B cell (primary cell): Measurements from ENCODE around the gene AUP1. TPM values are rescaled to one million over a fixed set of nuclear protein-coding genes. Genes with fewer than 3 reads are reported as not detected.
A peak's percentile ranks its signal among the peaks of the same experiment; 100 is the strongest.

Source experiments
- ATAC-seq: fragments of 200-7000 bp; cut with Tn5 transposase; one replicate; pipeline ENCODE4 v1.10.0; 2021; ENCODE audit warnings: low read depth, mild to moderate bottlenecking, moderate number of reproducible peaks, moderate library complexity
- CTCF ChIA-PET: fragments of 350-600 bp; sonication (Branson Sonifier 250); formaldehyde crosslinking; loops from one replicate; lab custom pipeline; 2021; ENCODE audit warnings: antibody characterized with exemption, inconsistent platforms; lab: Charles Lee
- POLR2A ChIA-PET: fragments of 350-600 bp; sonication (Branson Sonifier 250); formaldehyde crosslinking; loops from one replicate; lab custom pipeline; 2021; ENCODE audit warnings: antibody characterized with exemption; lab: Charles Lee
- DNase-seq: peaks from one replicate; pipeline ENCODE4 v3.0.0; 2013
- H2AFZ ChIP-seq: 2 replicates; pipeline ENCODE4 v1.6.1; 2012; ENCODE audit warnings: mild to moderate bottlenecking, low read depth, low read length; ENCODE audit not compliant: insufficient read depth, poor library complexity, severe bottlenecking
- H3K27ac ChIP-seq, 2 donors: 1 replicate in 1 of 2; 2 replicates in 1 of 2; pipeline ENCODE4 v1.5.1; 2012 to 2013; ENCODE audit warnings: low read length in 2 of 2, mild to moderate bottlenecking in 2 of 2, moderate library complexity in 1 of 2
- H3K27me3 ChIP-seq, 4 experiments: fragments of 200-600 bp in 1 of 4; sonication (generic) in 1 of 4; replicated peaks in 1 of 4; 1 replicate in 2 of 4; 2 replicates in 2 of 4; pipeline versions ENCODE4 v1.6.1 to v1.7.0; 2013 to 2016; ENCODE audit warnings: low read length in 3 of 4, mild to moderate bottlenecking in 2 of 4, mixed read lengths in 1 of 4, moderate library complexity in 1 of 4; ENCODE audit not compliant: insufficient read depth in 4 of 4, control insufficient read depth in 3 of 4; ENCODE audit errors: control extremely low read depth in 1 of 4
- H3K36me3 ChIP-seq, 2 experiments: replicated peaks in 1 of 2; 1 replicate in 1 of 2; 2 replicates in 1 of 2; pipeline versions ENCODE4 v1.6.1 to v1.7.1; 2013; ENCODE audit warnings: low read length in 1 of 2; ENCODE audit not compliant: insufficient read depth in 2 of 2, control insufficient read depth in 1 of 2; ENCODE audit errors: control extremely low read depth in 1 of 2, extremely low read depth in 1 of 2
- H3K4me1 ChIP-seq, 2 donors: fragments of 200-600 bp in 1 of 2; sonication (generic) in 1 of 2; 1 replicate in 1 of 2; 2 replicates in 1 of 2; pipeline versions ENCODE4 v1.5.1 to v1.6.1; 2013 to 2017; ENCODE audit warnings: low read length in 2 of 2; ENCODE audit not compliant: control insufficient read depth in 2 of 2, insufficient read depth in 2 of 2
- H3K4me2 ChIP-seq: replicated peaks from 2 replicates; pipeline ENCODE3; 2012; ENCODE audit warnings: mild to moderate bottlenecking, low read depth, low read length; ENCODE audit not compliant: poor library complexity, severe bottlenecking
- H3K4me3 ChIP-seq, 5 experiments: fragments of 200-600 bp in 1 of 5; sonication (generic) in 1 of 5; 1 replicate in 3 of 5; 2 replicates in 2 of 5; pipeline versions ENCODE4 v1.5.1 to v1.7.0; 2011 to 2016; ENCODE audit warnings: low read length in 4 of 5, mild to moderate bottlenecking in 4 of 5, low read depth in 2 of 5, control low read depth in 1 of 5, moderate library complexity in 1 of 5; ENCODE audit not compliant: insufficient read depth in 1 of 5; ENCODE audit errors: control extremely low read depth in 1 of 5, extremely low read depth in 1 of 5
- H3K79me2 ChIP-seq: fragments of 200-600 bp; sonication (generic); one replicate; pipeline ENCODE4 v1.6.0; 2016; ENCODE audit warnings: low read length; ENCODE audit not compliant: control insufficient read depth, insufficient read depth
- H3K9ac ChIP-seq: fragments of 200-600 bp; sonication (generic); 2 replicates; pipeline ENCODE4 v1.6.1; 2017; ENCODE audit warnings: mild to moderate bottlenecking, low read length, moderate library complexity
- H3K9me3 ChIP-seq, 3 donors: one replicate each; pipeline versions ENCODE4 v1.6.1 to v1.7.1; 2013; ENCODE audit warnings: low read length in 2 of 3; ENCODE audit not compliant: control insufficient read depth in 2 of 3, insufficient read depth in 1 of 3; ENCODE audit errors: control extremely low read depth in 1 of 3
- H4K20me1 ChIP-seq: 2 replicates; pipeline ENCODE4 v1.6.0; 2012; ENCODE audit warnings: mild to moderate bottlenecking, low read length; ENCODE audit not compliant: insufficient read depth, control insufficient read depth, poor library complexity, severe bottlenecking
- H3K27ac Mint-ChIP-seq: one replicate; pipeline ENCODE4 v1.8.0; 2021; ENCODE audit warnings: mixed read lengths
- H3K27me3 Mint-ChIP-seq: one replicate; pipeline ENCODE4 v1.8.0; 2021; ENCODE audit warnings: mixed read lengths
- H3K4me1 Mint-ChIP-seq: one replicate; pipeline ENCODE4 v1.8.0; 2021; ENCODE audit warnings: mixed read lengths
- H3K4me3 Mint-ChIP-seq: one replicate; pipeline ENCODE4 v1.8.0; 2021; ENCODE audit warnings: mixed read lengths
- H3K9me3 Mint-ChIP-seq: one replicate; pipeline ENCODE4 v1.8.0; 2022; ENCODE audit warnings: mixed read lengths; ENCODE audit not compliant: insufficient read depth
- CTCF ChIP-seq: fragments of 200-600 bp; IDR thresholded peaks from one replicate; pipeline ENCODE4 v1.8.0; 2022; ENCODE audit warnings: antibody characterized with exemption, mild to moderate bottlenecking
- EZH2 ChIP-seq: IDR thresholded peaks from 2 replicates; pipeline ENCODE4 v1.6.1; 2012; ENCODE audit warnings: borderline replicate concordance, low read depth, mild to moderate bottlenecking, moderate library complexity, low read length; ENCODE audit not compliant: insufficient read depth, poor library complexity, severe bottlenecking
- WGBS: methylation state at CpG from one replicate; pipeline ENCODE4 v1.1.5; 2013; ENCODE audit warnings: missing lambda C conversion rate; ENCODE audit not compliant: insufficient coverage; 5-methylcytosine and 5-hydroxymethylcytosine counted together
- intact Hi-C: fragments of 100-400 bp; cut with micrococcal nuclease; formaldehyde crosslinking; loops from one replicate; pipeline ENCODE4 v1.10.0; 2022
- polyA plus RNA-seq: library from polyadenylated mRNA; depleted of rRNA; stranded (reverse); fragments of >200 nt; gene quantifications from 2 replicates; pipeline ENCODE4 v1.2.3, GENCODE V29; 2012
- total RNA-seq, 2 donors: library from RNA; stranded (reverse); fragments of 120-200 nt in 1 of 2; gene quantifications; 1 replicate in 1 of 2; 2 replicates in 1 of 2; pipeline versions ENCODE4 v1.2.3 to v1.2.4, GENCODE V29; 2013 to 2022

AUP1 gene
- total and polyA plus RNA-seq, 2 donors (not counting 1 experiment from before 2014, with no cell fraction given): 201 to 525 TPM

- no peaks in the 10 kb centered on the region for H3K9me3 Mint-ChIP-seq
- intact Hi-C loops: loop anchor here (5.0 kb wide), 1 partner anchor 147 kb away; the partner anchor contains the start of gene SEMA4F
- no peak for TF ChIP-seq EZH2
- TF ChIP-seq CTCF: no peak
- H3K9ac ChIP-seq: no peak overlapping the region
- H3K4me3 ChIP-seq: no peak overlapping the region
- no peaks in the 10 kb centered on the region for H4K20me1 ChIP-seq
- H3K27ac Mint-ChIP-seq: peak overlapping the region; percentile 57
- 100% methylated on average over 2 of the region's 14 CpGs for WGBS
- peaks cover 0 to 13% (median 0%) of the 10 kb centered on the region in 3 donors for H3K9me3 ChIP-seq
- H3K4me2 ChIP-seq: no peak overlapping the region
- H3K36me3 ChIP-seq: peaks cover 0 to 10% of the 10 kb centered on the region in 2 experiments
- peak overlapping the region; percentile 44 for H3K4me3 Mint-ChIP-seq
- H3K4me1 ChIP-seq: peaks cover 36 to 42% of the 10 kb centered on the region in 2 donors
- ATAC-seq (no peak), DNase-seq (no peak)
- peaks cover 8% of the 10 kb centered on the region for H3K79me2 ChIP-seq
- H3K4me1 Mint-ChIP-seq: peaks cover 63% of the 10 kb centered on the region
- H2AFZ ChIP-seq: no peak overlapping the region
- peaks cover 0 to 58% (median 16%) of the 10 kb centered on the region in 4 experiments for H3K27me3 ChIP-seq
- CTCF ChIA-PET: interaction anchor here (1.1 to 8.1 kb wide), 8 partner anchors 11 to 88 kb away, joined by 3 to 111 read pairs (median 6); partner anchors contain the start of genes AUP1, HTRA2 and LOXL3
- peaks cover 49% of the 10 kb centered on the region for H3K27me3 Mint-ChIP-seq
- no peak overlapping the region for H3K27ac ChIP-seq
- POLR2A ChIA-PET: no interaction called here
These were observed 23.9 kb downstream of the AUP1 start for GRCh38 chr2:74505448-74506246.

- peaks cover 45 to 48% of the 10 kb centered on the region in 2 donors for H3K4me1 ChIP-seq
- no peaks in the 10 kb centered on the region for H4K20me1 ChIP-seq
- ATAC-seq: no peak
- Mint-ChIP-seq H3K27me3 (peaks cover 51% of the 10 kb centered on the region), H3K27ac (peak overlapping the region; percentile 69), H3K9me3 (no peaks in the 10 kb centered on the region), H3K4me3 (peak overlapping the region; percentile 86), H3K4me1 (peaks cover 70% of the 10 kb centered on the region)
- intact Hi-C loops: no loop called here
- H3K9ac ChIP-seq: no peak overlapping the region
- no peak overlapping the region for H3K4me2 ChIP-seq
- no peak for DNase-seq
- peaks cover 0 to 10% of the 10 kb centered on the region in 2 experiments for H3K36me3 ChIP-seq
- H3K27ac ChIP-seq: no peak overlapping the region
- H3K27me3 ChIP-seq: peaks cover 0 to 63% (median 23%) of the 10 kb centered on the region in 4 experiments
- 100% methylated on average over 2 of the region's 3 CpGs for WGBS
- H3K4me3 ChIP-seq: no peak overlapping the region
- no peak for TF ChIP-seq EZH2
- CTCF ChIA-PET: interaction anchor here (0.8 to 8.1 kb wide), 7 partner anchors 9 to 83 kb away, joined by 3 to 111 read pairs (median 5); partner anchors contain the start of genes AUP1, CCDC142 and TTC31
- peaks cover 8% of the 10 kb centered on the region for H3K79me2 ChIP-seq
- peaks cover 0 to 19% (median 0%) of the 10 kb centered on the region in 3 donors for H3K9me3 ChIP-seq
- POLR2A ChIA-PET: interaction anchor here (0.6 kb wide), 1 partner anchor 24 kb away, joined by 3 read pairs; no protein-coding TSS in a partner anchor
- H2AFZ ChIP-seq: no peak overlapping the region
These were observed 24.9 kb downstream of the AUP1 start for GRCh38 chr2:74504591-74504990.
